Neuron (in vitro differentiated cells): ENCODE results near the gene MGRN1.

Experiments
- H2AFZ ChIP-seq: one replicate; pipeline ENCODE4 v1.6.1; 2013; ENCODE audit warnings: low read depth, mild to moderate bottlenecking, inconsistent platforms, low read length, moderate library complexity
- H3K27me3 ChIP-seq: one replicate; pipeline ENCODE4 v1.6.1; 2013; ENCODE audit warnings: low read length; ENCODE audit not compliant: insufficient read depth
- H3K36me3 ChIP-seq: one replicate; pipeline ENCODE4 v1.6.1; 2013; ENCODE audit warnings: low read length; ENCODE audit not compliant: insufficient read depth
- H3K4me1 ChIP-seq: one replicate; pipeline ENCODE4 v1.6.1; 2013; ENCODE audit warnings: low read length; ENCODE audit not compliant: insufficient read depth
- H3K4me3 ChIP-seq: 2 replicates; pipeline ENCODE4 v1.5.1; 2013; ENCODE audit warnings: mild to moderate bottlenecking, low read length, moderate library complexity
- H3K9me3 ChIP-seq: one replicate; pipeline ENCODE4 v1.6.1; 2013; ENCODE audit warnings: low read length

Gene MGRN1

DNA sequence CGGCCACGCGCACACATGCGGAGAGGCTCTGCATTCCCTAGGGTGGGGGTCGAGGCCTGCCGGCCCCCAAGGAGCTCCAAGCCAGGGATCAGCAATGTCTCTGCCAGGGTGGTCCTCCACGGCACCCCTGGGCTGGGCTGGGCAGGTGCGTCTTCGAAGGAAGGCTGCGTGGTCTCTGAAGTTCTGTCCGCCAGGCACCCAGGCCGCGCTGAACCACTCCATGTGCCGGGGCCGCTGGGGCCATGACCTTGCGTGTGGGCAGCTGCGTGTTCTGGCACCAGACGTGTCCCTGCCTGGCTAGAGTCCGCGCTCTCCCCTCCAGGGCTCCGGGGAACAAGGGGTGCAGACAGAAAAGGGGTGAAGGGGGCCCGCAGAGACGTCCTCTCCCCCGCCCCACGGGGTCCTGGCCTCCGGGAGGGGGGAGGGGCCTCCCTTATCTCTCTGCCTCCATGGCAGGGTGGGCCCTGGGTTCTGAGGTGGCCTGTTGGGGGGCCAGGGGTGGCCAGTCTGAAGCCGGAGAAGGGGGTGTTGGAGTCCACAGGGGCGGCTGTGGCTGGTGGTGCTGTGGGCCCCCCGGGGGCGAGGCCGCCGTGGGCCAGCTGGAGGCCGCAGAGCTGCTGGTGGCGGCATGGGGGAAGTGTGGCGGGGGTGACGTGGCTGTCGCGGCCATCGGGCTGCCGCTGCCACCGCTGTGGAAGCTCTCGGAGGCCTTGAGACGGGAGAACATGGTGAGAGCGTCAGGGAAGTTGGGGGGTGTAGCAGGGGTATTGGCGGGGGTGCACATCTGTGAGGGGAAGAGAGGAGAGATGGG, 15.2 kb upstream of the MGRN1 start:
- no peaks in the 10 kb centered on the region for H3K9me3 ChIP-seq
- no peak overlapping the region for H3K4me3 ChIP-seq
- no peaks in the 10 kb centered on the region for H3K27me3 ChIP-seq
- peaks cover 10% of the 10 kb centered on the region for H3K4me1 ChIP-seq
- H3K36me3 ChIP-seq, result peaks cover 15% of the 10 kb centered on the region
- no peak overlapping the region for H2AFZ ChIP-seq

DNA sequence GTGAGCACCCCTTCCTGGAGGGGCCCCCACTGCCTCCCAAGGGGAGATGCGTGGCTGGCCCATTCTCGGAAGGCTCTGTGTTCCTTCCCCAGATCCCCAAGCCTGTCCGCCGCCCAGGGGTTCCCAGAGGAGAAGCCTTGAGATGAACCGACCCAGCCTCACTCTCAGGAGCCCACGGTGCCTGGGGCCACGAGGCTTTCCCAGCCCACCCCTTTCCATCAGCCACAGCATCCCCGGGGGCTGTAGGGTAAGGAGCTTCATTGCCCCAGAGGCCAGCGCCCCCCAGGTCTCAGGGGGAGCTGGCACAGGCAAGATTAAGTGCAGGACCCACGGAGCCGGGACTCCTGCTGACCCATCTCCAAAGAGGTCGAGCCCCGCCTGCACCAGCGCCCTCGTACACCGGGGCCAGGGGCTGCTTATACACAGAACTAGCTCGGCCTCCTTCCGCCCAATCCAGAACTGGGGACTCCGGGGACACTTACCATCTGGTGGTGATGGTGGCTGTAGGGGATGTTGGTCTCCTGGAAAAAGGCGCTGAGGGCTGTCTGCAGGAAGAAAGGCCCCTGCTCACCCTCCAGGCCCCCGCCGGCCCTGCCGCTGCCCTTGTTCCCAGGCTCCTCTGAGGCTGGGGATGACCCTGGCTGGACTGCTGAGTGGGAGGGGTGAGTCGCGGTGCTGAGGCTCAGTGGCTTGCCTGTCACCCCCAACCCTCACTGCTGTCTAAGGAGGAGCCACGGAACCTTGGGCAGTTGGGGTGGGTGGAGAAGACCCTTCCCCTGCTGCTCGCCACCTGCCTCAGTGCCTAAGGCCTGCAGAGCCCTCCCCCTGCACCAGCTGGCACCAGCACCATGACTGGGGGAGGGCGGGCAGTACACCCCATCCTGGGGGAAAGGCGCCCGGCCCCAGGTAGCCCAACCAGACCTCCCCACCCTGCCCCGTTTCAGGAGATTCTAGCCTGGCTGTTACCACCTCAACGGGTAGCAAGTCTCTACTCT, 14.3 kb upstream of the MGRN1 start:
- H3K27me3 ChIP-seq, result no peaks in the 10 kb centered on the region

DNA sequence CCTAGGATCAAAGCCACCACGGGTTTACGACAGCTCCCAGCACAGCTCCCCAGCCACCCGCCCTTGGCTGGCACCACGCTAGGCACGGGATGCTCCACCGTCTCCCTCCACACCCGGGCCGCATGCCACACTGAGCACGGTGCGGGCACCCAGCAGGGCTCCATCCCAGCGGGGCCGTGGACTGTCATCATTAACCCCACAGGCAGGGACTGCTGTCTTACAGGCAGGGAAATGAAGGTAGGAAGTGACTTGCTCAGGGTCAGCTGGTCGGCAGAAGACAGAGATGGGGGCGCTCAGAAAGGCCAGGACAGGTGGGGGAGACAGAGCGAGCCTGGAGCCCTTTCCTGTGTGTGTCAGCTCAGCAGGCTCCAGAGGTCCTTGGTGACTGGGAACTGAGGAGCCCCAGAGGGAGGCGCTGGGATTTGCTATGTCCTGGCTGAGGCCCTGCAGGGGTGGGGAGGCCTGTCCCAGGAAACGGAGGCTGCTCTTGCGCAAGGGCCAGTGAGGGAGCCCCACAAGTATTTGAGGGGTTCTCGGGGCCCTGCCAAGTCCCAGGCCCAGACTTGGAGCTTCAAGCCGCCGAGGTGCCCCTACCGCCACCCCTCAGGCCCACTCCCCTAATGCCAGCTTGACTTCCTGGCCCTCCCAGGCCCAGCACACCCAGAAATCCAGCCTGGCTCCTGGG, 13.1 kb upstream of the MGRN1 start:
- H3K36me3 ChIP-seq, result peaks cover 15% of the 10 kb centered on the region

More for the DNA sequence above, 14.3 kb upstream of the MGRN1 start:
- no peak overlapping the region for H3K4me3 ChIP-seq
- H3K4me1 ChIP-seq, result peaks cover 13% of the 10 kb centered on the region
- no peaks in the 10 kb centered on the region for H3K9me3 ChIP-seq
- H3K36me3 ChIP-seq, result peaks cover 15% of the 10 kb centered on the region
- H2AFZ ChIP-seq, result no peak overlapping the region

DNA sequence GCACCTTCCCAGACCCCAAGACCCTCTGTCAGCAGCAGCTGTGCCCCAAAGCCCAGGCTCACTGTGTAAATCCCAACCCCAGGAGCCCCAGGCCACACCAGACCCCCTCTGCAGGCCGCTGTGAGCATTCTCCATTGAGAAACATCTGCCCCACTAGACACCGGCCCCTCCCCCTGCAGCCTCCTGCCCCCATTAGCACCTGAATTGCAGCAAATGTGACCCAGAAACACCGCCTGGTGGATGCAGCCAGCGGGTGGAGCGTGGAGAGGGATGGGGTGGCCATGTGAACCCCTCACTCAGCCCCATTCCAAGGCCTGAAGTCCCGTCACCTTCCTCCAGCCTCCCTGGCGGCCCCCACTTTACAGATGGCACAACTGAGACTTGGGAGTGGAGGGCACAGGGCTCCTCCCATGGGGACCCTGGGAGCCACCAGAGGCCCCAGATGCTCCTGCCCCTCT, 12.1 kb upstream of the MGRN1 start:
- Histone ChIP-seq H3K27me3 (no peaks in the 10 kb centered on the region), H3K9me3 (no peaks in the 10 kb centered on the region), H2AFZ (no peak overlapping the region), H3K4me1 (peaks cover 18% of the 10 kb centered on the region), H3K36me3 (peaks cover 12% of the 10 kb centered on the region), H3K4me3 (no peak overlapping the region)

More for the DNA sequence above, 13.1 kb upstream of the MGRN1 start:
- Histone ChIP-seq H3K9me3 (no peaks in the 10 kb centered on the region), H3K27me3 (no peaks in the 10 kb centered on the region), H2AFZ (no peak overlapping the region), H3K4me3 (no peak overlapping the region), H3K4me1 (peaks cover 13% of the 10 kb centered on the region)

DNA sequence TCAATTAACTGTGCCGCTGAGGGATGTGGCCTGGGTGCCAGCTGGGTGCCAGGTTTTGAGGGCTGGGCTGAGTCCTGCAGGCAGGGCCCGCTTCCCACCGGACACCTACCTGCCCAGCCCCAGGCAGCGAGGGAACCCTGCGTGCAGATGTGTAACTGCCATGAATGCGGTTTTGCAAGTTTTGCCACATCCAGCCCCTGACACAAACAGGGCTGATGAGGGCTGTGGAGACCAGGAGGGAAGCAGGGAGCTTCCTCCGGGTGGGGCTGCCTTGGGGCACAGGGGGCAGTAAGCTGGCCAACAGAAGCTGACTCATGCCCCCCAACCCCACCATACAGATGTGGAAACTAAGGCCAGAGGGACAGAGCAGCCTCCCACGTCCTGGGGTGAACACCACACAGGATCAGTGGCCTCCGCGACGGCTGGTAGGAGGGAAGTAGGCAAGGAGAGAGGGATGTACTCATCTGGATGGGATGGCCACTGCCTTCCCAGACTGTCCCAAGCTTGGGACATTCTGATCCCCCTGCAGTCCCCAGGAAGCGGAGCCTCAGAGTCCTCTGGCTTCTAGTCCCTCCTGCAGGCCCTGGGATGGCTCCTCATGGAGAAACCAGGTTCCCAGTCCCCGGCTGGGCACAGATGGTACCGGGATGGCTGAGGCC, 11.5 kb upstream of the MGRN1 start:
- peak overlapping the region; percentile 92 for H3K4me3 ChIP-seq
- no peaks in the 10 kb centered on the region for H3K9me3 ChIP-seq
- H3K4me1 ChIP-seq, result peaks cover 18% of the 10 kb centered on the region
- no peak overlapping the region for H2AFZ ChIP-seq
- H3K36me3 ChIP-seq, result peaks cover 6% of the 10 kb centered on the region
- H3K27me3 ChIP-seq, result no peaks in the 10 kb centered on the region

DNA sequence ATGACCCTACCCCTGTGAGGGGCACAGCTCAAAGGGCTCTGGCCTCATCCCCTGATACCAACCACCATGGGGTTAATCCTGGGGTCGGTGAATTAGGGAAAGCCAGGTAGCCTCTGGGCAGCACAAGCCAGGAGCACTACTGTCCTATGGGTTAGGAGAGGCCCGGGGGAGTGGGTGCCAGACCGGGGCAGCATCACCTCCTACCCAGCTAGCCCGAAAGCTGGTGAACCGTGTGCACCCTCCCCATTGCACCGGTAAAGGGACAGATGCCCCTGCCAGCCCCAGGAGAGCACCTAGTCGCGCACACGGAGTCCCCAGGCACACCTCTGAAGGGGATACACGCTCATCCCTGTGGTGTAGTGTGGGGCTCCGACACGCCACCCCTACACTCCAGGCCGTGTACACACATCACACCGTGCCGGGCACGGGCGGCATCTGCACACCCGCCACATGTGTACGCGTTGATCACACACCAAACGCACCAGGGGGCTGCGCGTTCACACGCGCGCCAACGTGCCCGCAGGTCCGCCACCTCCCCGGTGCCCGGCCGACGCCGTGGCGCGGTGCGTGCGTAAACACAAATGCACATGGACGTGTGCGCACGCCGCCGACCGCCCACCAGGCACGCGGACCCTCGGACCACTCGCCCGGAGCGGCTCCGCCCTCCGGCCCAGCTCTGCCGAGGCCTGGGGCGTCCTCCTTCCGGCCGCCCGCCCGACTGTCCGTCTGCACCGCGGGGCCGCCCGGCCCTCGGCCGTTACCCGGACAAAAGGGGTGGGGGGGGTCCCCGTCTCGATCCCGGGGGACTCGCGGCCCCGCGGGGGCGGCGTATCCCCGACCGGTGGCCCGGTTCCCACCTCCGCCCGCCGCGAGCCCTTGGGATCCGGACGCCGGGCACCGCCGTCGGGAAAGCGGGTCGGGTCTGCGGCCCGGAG, 10.7 kb upstream of the MGRN1 start:
- Histone ChIP-seq H2AFZ (peak overlapping the region; percentile 66), H3K4me1 (peaks cover 18% of the 10 kb centered on the region), H3K27me3 (no peaks in the 10 kb centered on the region), H3K9me3 (no peaks in the 10 kb centered on the region), H3K36me3 (peaks cover 5% of the 10 kb centered on the region), H3K4me3 (peak overlapping the region; percentile 92)

DNA sequence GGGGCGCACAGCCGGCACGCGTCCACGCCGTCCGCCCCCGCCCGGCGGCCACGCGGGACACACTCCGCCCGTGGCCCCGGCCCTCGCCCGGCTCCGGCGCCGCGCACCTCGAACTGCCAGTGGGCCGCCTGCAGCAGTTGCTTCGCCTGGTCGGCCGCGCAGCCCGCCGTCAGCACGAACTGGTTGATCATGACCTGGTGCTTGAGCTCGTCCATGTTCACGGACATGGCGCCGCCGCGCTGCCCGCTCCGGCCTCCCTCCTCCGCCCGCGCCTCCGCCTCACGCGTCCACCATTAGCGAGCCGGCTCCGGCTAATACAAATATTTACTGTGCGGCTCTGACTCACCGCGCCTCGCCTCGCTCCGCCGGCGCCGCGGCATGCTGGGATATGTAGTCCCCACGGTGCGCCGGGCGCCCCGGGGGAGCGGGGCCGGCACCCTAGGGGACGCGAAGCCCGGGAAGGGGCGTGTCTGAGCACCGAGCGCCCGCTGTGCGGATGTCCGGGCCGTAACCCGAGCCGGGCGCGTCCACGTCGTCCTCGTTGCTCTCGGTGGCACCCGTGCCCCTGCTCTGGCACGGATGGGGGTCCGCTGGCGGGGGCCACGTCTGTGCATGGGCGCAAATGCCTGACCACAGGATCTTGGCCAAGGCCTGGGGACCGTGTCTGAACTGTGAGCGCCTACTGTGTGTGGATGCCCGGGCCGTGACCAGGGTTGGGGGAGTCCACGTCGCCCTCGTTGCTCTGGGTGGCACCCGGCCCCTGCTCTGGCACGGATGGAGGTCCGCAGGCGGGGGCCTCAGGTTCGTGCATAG, 9.8 kb upstream of the MGRN1 start, which contains the start of gene UBALD1:
Gene UBALD1, minus strand, starts transcription at position 318 of the 813 bp plus-strand sequence. Its CDS starts 91 bp downstream, at position 227.
- H2AFZ ChIP-seq, result peak within 1 kb of the TSS; percentile 66
- H3K36me3 ChIP-seq, result peaks cover 2% of the 10 kb centered on the region
- peak within 1 kb of the TSS; percentile 92 for H3K4me3 ChIP-seq
- H3K4me1 ChIP-seq, result peaks cover 18% of the 10 kb centered on the region
- H3K27me3 ChIP-seq, result no peaks in the 10 kb centered on the region
- H3K9me3 ChIP-seq, result no peaks in the 10 kb centered on the region

DNA sequence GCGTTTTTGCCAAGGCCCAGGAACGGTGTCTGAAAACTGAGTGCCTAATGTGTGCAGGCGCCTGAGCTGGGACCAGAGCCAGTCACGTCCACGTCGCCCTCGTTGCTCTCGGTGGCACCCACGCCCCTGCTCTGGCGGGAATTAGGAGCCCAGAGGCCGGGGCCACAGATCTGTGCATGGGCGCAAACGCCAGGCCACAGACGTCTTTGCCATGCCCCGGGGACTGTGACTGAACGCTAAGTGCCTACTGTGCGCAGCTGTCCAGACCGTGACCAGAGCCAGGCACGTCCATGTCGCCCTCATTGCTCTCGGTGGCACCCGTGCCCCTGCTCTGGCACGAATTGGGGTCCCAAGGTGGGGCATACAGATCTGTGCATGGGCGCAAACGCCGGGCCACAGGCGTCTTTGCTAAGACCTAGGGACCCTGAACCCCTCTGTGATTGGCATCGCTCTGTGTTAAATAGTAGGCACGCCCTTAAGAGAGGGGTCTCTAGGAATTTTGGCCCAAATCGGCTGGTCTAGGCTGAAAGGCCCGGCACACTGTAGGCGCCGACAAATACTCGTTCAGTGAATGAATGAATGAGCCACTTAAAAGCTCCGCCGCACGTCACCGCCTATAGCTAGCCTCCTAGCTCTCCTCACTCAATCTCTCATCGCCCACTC, 9.1 kb upstream of the MGRN1 start:
- peaks cover 18% of the 10 kb centered on the region for H3K4me1 ChIP-seq
- H3K27me3 ChIP-seq, result no peaks in the 10 kb centered on the region
- H3K4me3 ChIP-seq, result peak overlapping the region; percentile 39
- no peaks in the 10 kb centered on the region for H3K36me3 ChIP-seq
- peak overlapping the region; percentile 66 for H2AFZ ChIP-seq
- no peaks in the 10 kb centered on the region for H3K9me3 ChIP-seq

DNA sequence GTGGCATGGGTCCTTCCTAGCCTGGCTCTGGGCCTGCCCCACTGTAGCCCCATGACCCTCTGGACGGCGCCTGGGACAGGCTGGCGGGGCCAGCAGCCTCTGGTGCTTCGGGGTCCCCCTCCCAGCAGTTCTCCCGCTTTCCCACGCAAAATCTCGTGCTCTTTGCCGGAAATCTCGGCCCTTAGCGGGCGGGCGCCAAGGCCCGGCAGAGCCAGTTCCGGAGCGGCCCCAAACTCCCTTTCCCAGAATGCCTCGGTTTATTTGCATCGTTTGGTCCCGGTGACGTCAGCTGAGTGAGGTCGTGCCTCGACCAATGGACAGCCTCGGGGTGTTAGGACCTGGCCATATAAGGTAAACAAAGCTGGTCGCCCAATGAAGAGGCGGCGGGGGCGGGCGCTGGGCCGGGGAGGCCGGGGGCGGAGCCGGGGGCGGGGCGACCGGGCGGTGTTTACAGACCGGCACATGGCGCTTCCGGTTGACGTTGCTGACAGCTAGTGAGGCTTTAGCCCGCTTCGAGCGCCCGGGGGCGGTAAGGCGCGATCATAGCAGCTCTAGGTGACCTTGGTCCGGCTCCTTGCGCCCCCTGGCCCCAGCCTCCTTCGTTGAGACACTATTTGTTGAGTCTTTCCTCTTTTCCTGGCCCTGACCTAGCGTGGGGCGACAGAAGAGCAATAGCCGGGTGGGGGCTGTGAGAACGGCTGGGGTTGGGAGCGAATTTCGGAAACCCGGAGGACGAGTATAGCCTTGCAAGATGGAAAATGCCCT, 8.4 kb upstream of the MGRN1 start:
- H3K4me3 ChIP-seq, result peak overlapping the region; percentile 54
- peak overlapping the region; percentile 60 for H2AFZ ChIP-seq
- no peaks in the 10 kb centered on the region for H3K36me3 ChIP-seq
- peaks cover 18% of the 10 kb centered on the region for H3K4me1 ChIP-seq
- no peaks in the 10 kb centered on the region for H3K9me3 ChIP-seq
- H3K27me3 ChIP-seq, result no peaks in the 10 kb centered on the region

DNA sequence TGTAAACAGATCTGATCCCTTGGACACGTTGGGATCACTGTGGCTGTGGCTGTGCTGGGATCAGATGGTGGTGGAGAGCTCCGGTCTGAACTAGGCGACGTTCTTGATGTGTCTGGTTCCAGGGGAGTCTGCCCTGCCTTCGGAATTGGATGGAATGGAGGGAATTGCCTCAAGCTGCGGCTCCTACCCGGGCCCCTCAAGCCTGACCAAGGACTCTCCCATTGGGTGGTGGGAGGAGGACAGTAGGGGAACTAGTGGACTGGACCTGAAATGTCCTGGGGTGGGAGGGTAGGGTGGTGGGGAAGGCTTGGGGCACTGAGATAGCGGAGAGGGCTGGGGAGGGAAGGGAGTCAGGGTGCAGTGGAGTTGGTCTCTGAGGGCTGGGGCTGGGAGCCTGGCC, 6.7 kb upstream of the MGRN1 start:
- no peak overlapping the region for H3K4me3 ChIP-seq
- H3K9me3 ChIP-seq, result no peaks in the 10 kb centered on the region
- no peaks in the 10 kb centered on the region for H3K36me3 ChIP-seq
- no peak overlapping the region for H2AFZ ChIP-seq
- H3K4me1 ChIP-seq, result peaks cover 18% of the 10 kb centered on the region
- H3K27me3 ChIP-seq, result no peaks in the 10 kb centered on the region
